OCI-LY1 (cell line): ENCODE measurements around the gene ZBTB8A.

ENCODE experiments used
- H2AFZ ChIP-seq: fragments of 200-600 bp; sonication (generic), shearing (Covaris generic); 2 replicates; pipeline ENCODE4 v1.6.0; 2014; ENCODE audit warnings: antibody characterized with exemption, mild to moderate bottlenecking, low read length
- H3F3A ChIP-seq: fragments of 200-600 bp; sonication (generic), shearing (Covaris generic); 2 replicates; pipeline ENCODE4 v1.6.0; 2014; ENCODE audit warnings: mild to moderate bottlenecking, antibody characterized with exemption, low read length, moderate library complexity; ENCODE audit not compliant: insufficient read depth
- H3K27ac ChIP-seq: fragments of 200-600 bp; sonication (generic); 2 replicates; pipeline ENCODE4 v1.5.1; 2014; ENCODE audit warnings: low read length, mixed run types, mild to moderate bottlenecking, low read depth; ENCODE audit not compliant: poor library complexity, severe bottlenecking
- H3K27me3 ChIP-seq: fragments of 200-600 bp; sonication (generic); 2 replicates; pipeline ENCODE4 v1.6.0; 2014; ENCODE audit warnings: antibody characterized with exemption, mild to moderate bottlenecking, low read length, moderate library complexity; ENCODE audit not compliant: insufficient read depth
- H3K36me3 ChIP-seq: fragments of 200-600 bp; sonication (generic); 2 replicates; pipeline ENCODE4 v1.6.1; 2014; ENCODE audit warnings: mild to moderate bottlenecking, antibody characterized with exemption, low read length, moderate library complexity, mixed read lengths; ENCODE audit not compliant: insufficient read depth
- H3K4me1 ChIP-seq: fragments of 200-600 bp; sonication (generic); 2 replicates; pipeline ENCODE4 v1.5.1; 2014; ENCODE audit warnings: mild to moderate bottlenecking, low read length, moderate library complexity; ENCODE audit not compliant: insufficient read depth, severe bottlenecking
- H3K4me2 ChIP-seq: fragments of 200-600 bp; sonication (generic), shearing (Covaris generic); 2 replicates; pipeline ENCODE4 v1.6.1; 2014; ENCODE audit warnings: low read length
- H3K4me3 ChIP-seq: fragments of 200-600 bp; sonication (generic); 2 replicates; pipeline ENCODE4 v1.5.1; 2014; ENCODE audit warnings: low read length, low read depth, mild to moderate bottlenecking, mixed read lengths; ENCODE audit not compliant: poor library complexity, severe bottlenecking
- H3K79me2 ChIP-seq: fragments of 200-600 bp; shearing (Covaris generic); 2 replicates; pipeline ENCODE4 v1.6.1; 2016; ENCODE audit warnings: mixed run types, low read length, mixed read lengths; ENCODE audit not compliant: insufficient read depth
- H3K9ac ChIP-seq: fragments of 200-600 bp; sonication (generic), shearing (Covaris generic); 2 replicates; pipeline ENCODE4 v1.6.1; 2014; ENCODE audit warnings: mild to moderate bottlenecking, low read length, mixed read lengths
- H3K9me2 ChIP-seq: fragments of 200-600 bp; sonication (generic), shearing (Covaris generic); 2 replicates; pipeline ENCODE4 v1.6.1; 2014; ENCODE audit warnings: low read depth, mild to moderate bottlenecking, low read length, mixed read lengths
- H3K9me3 ChIP-seq: fragments of 200-600 bp; shearing (Covaris generic); 2 replicates; pipeline ENCODE4 v1.6.1; 2014; ENCODE audit warnings: low read length, mixed read lengths
- H4K20me1 ChIP-seq: fragments of 200-600 bp; sonication (generic), shearing (Covaris generic); 2 replicates; pipeline ENCODE4 v1.6.0; 2016; ENCODE audit warnings: mild to moderate bottlenecking, low read length; ENCODE audit not compliant: insufficient read depth
- CTCF ChIP-seq: fragments of 200-600 bp; sonication (generic), shearing (Covaris generic); IDR thresholded peaks from 2 replicates; pipeline ENCODE4 v1.5.1; 2017; ENCODE audit warnings: mild to moderate bottlenecking, antibody characterized with exemption, low read length, moderate library complexity, mixed read lengths
- EZH2 ChIP-seq: fragments of 200-600 bp; sonication (generic), shearing (Covaris generic); IDR thresholded peaks from 2 replicates; pipeline ENCODE4 v1.8.0; 2017; ENCODE audit warnings: borderline replicate concordance, mixed run types, mild to moderate bottlenecking, antibody characterized with exemption, low read length, moderate library complexity, mixed read lengths

ZBTB8A gene

GRCh38 chr1:32650752-32651460 lies 111.7 kb downstream of the ZBTB8A start, which contains the start of gene RBBP4:
RBBP4 (plus strand) TSS chr1:32651208; CDS start chr1:32651307, 99 bp downstream.
- Histone ChIP-seq H3K79me2 (peaks cover 57% of the 10 kb centered on the region), H3F3A (no peaks in the 10 kb centered on the region), H3K4me1 (peaks cover 57% of the 10 kb centered on the region), H3K9ac (peak within 1 kb of the TSS; percentile 98), H3K4me3 (peak within 1 kb of the TSS; percentile 98), H3K4me2 (peak within 1 kb of the TSS; percentile 93), H3K36me3 (peaks cover 50% of the 10 kb centered on the region), H4K20me1 (no peaks in the 10 kb centered on the region), H3K27me3 (no peaks in the 10 kb centered on the region), H3K9me3 (no peaks in the 10 kb centered on the region), H2AFZ (no peak within 1 kb of the TSS), H3K9me2 (no peaks in the 10 kb centered on the region), H3K27ac (peak within 1 kb of the TSS; percentile 98)
- no peak for TF ChIP-seq CTCF
- TF ChIP-seq EZH2, result no peak

GRCh38 chr1:32651461-32652073 lies 112.3 kb downstream of the ZBTB8A start:
- Histone ChIP-seq H2AFZ (no peak overlapping the region), H3K27ac (peak overlapping the region; percentile 88), H3F3A (no peaks in the 10 kb centered on the region), H4K20me1 (no peaks in the 10 kb centered on the region), H3K79me2 (peaks cover 59% of the 10 kb centered on the region), H3K27me3 (no peaks in the 10 kb centered on the region), H3K4me3 (peak overlapping the region; percentile 96), H3K9me2 (no peaks in the 10 kb centered on the region), H3K36me3 (peaks cover 56% of the 10 kb centered on the region), H3K9ac (peak overlapping the region; percentile 98), H3K4me1 (peaks cover 55% of the 10 kb centered on the region), H3K4me2 (peak overlapping the region; percentile 77), H3K9me3 (no peaks in the 10 kb centered on the region)
- TF ChIP-seq CTCF (no peak), EZH2 (no peak)

- H3K9me2 ChIP-seq, result no peaks in the 10 kb centered on the region
- peak overlapping the region; percentile 96 for H3K4me3 ChIP-seq
- no peak overlapping the region for H2AFZ ChIP-seq
- no peaks in the 10 kb centered on the region for H3F3A ChIP-seq
- peaks cover 57% of the 10 kb centered on the region for H3K79me2 ChIP-seq
- H3K27me3 ChIP-seq, result no peaks in the 10 kb centered on the region
- no peaks in the 10 kb centered on the region for H4K20me1 ChIP-seq
- peaks cover 55% of the 10 kb centered on the region for H3K4me1 ChIP-seq
- peak overlapping the region; percentile 98 for H3K9ac ChIP-seq
- no peak for TF ChIP-seq CTCF
- H3K4me2 ChIP-seq, result peak overlapping the region; percentile 77
- H3K9me3 ChIP-seq, result no peaks in the 10 kb centered on the region
- H3K36me3 ChIP-seq, result peaks cover 65% of the 10 kb centered on the region
- peak overlapping the region; percentile 88 for H3K27ac ChIP-seq
These were observed 113.2 kb downstream of the ZBTB8A start for GRCh38 chr1:32652244-32652962.
